Lower leg skin (tissue), 4 donors: ENCODE data around the gene CEP170B. TPM values are rescaled to one million over a fixed set of nuclear protein-coding genes. Genes with fewer than 3 reads are reported as not detected.

Source experiments
- DNase-seq, 2 donors: peaks; one replicate each; pipeline ENCODE4 v3.0.0-alpha.2; 2019; ENCODE audit warnings: low spot score in 2 of 2
- H3K4me3 ChIP-seq: fragments of 200-600 bp; sonication (generic); 2 replicates; pipeline ENCODE4 v1.5.1; 2017; ENCODE audit warnings: mild to moderate bottlenecking, low read depth; ENCODE audit not compliant: poor library complexity, severe bottlenecking
- POLR2A ChIP-seq, 2 donors: fragments of 450-650 bp; IDR thresholded peaks; one replicate each; pipeline ENCODE4 v1.6.1; 2016 to 2017; ENCODE audit warnings: antibody characterized with exemption in 2 of 2, mild to moderate bottlenecking in 1 of 2, moderate library complexity in 1 of 2
- WGBS, 2 donors: methylation state at CpG; one replicate each; pipeline ENCODE4 v1.1.5; 2018; 5-methylcytosine and 5-hydroxymethylcytosine counted together
- intact Hi-C: fragments of 100-400 bp; cut with DNase I; formaldehyde crosslinking; loops from one replicate; pipeline ENCODE4 v1.15.0; 2023; ENCODE audit warnings: low total_unique reads
- total RNA-seq, 4 donors: library from RNA; depleted of rRNA; stranded (reverse); fragments of >200 nt; gene quantifications; one replicate each; pipeline ENCODE4 v1.1.0, GENCODE V29; 2016
- TF ChIP-seq, protein P1 (sequence below), 3 donors: fragments of 450-650 bp; IDR thresholded peaks; one replicate each; pipeline ENCODE4 v1.5.1; 2016; ENCODE audit warnings: antibody characterized with exemption in 3 of 3, mild to moderate bottlenecking in 3 of 3, moderate library complexity in 2 of 3

CEP170B gene
- total RNA-seq, 4 donors from 2014 or later: 41.8 to 80.8 (median 58.5) TPM

DNA sequence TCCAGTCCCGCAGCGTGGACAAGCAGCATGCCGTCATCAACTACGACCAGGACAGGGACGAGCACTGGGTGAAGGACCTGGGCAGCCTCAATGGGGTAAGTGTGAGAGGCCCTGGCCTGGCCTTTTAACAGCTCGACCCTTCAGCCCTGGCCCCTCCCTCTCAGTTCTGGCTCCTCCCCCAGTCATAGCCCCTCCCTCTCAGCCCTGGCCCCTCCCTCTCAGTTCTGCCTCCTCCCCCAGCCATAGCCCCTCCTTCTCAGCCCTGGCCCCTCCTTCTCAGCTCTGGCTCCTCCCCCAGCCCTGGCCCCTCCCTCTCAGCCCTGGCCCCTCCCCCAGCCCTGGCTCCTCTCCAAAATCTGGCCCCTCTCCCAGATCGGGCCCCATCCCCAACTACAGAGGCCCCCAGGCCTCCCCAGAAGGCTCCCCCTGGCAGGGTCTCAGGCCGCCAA, 11.2 kb downstream of the CEP170B start:
- H3K4me3 ChIP-seq: no peak overlapping the region
- no peak for TF ChIP-seq POLR2A (IDR thresholded peaks at IDR 0.05)
- TF ChIP-seq, protein P1, sequence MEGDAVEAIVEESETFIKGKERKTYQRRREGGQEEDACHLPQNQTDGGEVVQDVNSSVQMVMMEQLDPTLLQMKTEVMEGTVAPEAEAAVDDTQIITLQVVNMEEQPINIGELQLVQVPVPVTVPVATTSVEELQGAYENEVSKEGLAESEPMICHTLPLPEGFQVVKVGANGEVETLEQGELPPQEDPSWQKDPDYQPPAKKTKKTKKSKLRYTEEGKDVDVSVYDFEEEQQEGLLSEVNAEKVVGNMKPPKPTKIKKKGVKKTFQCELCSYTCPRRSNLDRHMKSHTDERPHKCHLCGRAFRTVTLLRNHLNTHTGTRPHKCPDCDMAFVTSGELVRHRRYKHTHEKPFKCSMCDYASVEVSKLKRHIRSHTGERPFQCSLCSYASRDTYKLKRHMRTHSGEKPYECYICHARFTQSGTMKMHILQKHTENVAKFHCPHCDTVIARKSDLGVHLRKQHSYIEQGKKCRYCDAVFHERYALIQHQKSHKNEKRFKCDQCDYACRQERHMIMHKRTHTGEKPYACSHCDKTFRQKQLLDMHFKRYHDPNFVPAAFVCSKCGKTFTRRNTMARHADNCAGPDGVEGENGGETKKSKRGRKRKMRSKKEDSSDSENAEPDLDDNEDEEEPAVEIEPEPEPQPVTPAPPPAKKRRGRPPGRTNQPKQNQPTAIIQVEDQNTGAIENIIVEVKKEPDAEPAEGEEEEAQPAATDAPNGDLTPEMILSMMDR (IDR thresholded peaks at IDR 0.05): no peak
- WGBS, 2 donors: 93 to 95% methylated on average over 7 of the region's 8 CpGs
- intact Hi-C loops: no loop called here
- no peak for DNase-seq

- TF ChIP-seq, protein P1 (IDR thresholded peaks at IDR 0.05): no peak
- TF ChIP-seq POLR2A (IDR thresholded peaks at IDR 0.05): no peak
- intact Hi-C loops: no loop called here
- 89 to 97% methylated on average over 7 to 14 of the region's 14 CpGs for WGBS, 2 donors
- no peak overlapping the region for H3K4me3 ChIP-seq
- no peak for DNase-seq
Measured at GRCh38 chr14:104877066-104877805, 12.2 kb downstream of the CEP170B start.

- H3K4me3 ChIP-seq: no peak overlapping the region
- DNase-seq: no peak
- TF ChIP-seq POLR2A (IDR thresholded peaks at IDR 0.05): no peak
- TF ChIP-seq, protein P1 (IDR thresholded peaks at IDR 0.05): no peak
- intact Hi-C loops: no loop called here
- 67 to 81% methylated on average over 23 to 25 of the region's 30 CpGs for WGBS, 2 donors
Measured at GRCh38 chr14:104877806-104878550, 12.9 kb downstream of the CEP170B start.

DNA sequence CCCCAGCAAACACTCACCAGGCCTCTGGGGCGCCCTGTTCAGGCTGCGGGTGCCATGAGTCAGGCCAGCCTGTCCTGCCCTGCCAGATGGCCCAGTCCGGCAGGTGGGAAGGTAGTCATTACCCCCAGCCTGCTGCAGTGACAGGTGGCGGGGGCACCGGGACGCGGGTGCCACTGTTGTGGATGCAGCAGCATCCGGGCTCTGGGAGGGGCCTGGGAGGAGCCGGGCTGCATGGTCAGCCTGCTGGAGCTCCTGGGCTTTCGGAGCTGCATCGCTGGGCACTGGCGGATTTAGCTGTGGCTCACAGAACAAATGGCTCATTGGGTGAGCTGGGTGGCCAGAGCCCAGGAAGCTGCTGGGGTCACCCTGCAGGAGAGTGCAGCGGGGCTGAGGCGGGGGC, 13.5 kb downstream of the CEP170B start:
- no peak for DNase-seq
- 76 to 91% methylated on average over 11 of the region's 14 CpGs for WGBS, 2 donors
- intact Hi-C loops: no loop called here
- no peak overlapping the region for H3K4me3 ChIP-seq
- TF ChIP-seq, protein P1 (IDR thresholded peaks at IDR 0.05): no peak
- no peak for TF ChIP-seq POLR2A (IDR thresholded peaks at IDR 0.05)

GRCh38 chr14:104879201-104879982, 14.3 kb downstream of the CEP170B start:
- no peak for TF ChIP-seq POLR2A (IDR thresholded peaks at IDR 0.05)
- TF ChIP-seq, protein P1 (IDR thresholded peaks at IDR 0.05): no peak
- intact Hi-C loops: no loop called here
- WGBS, 2 donors: 88 to 95% methylated on average over 21 to 29 of the region's 29 CpGs
- DNase-seq: no peak
- H3K4me3 ChIP-seq: no peak overlapping the region
